A549 (cell line): ENCODE measurements around the gene GOLPH3. TPM values are rescaled to one million over a fixed set of nuclear protein-coding genes. Genes with fewer than 3 reads are reported as not detected.

ENCODE experiments used
- ATAC-seq, 2 experiments: fragments of 200-7000 bp in 1 of 2; fragments of >200 bp in 1 of 2; cut with Nextera tagmentation in 1 of 2; cut with Tn5 transposase in 1 of 2; 3 replicates each; pipeline versions ENCODE4 v1.8.0 to v1.9.1; 2018 to 2020; ENCODE audit warnings: mild to moderate bottlenecking in 1 of 2, moderate library complexity in 1 of 2
- CTCF ChIA-PET: fragments of 300-600 bp; sonication (Branson Sonifier 250); formaldehyde crosslinking; extraction: SDS; loops from one replicate; lab custom pipeline; 2021; ENCODE audit warnings: antibody characterized with exemption, inconsistent platforms; lab: Yijun Ruan, JAX
- POLR2A ChIA-PET: fragments of 350-600 bp; formaldehyde crosslinking; extraction: SDS; loops from one replicate; lab custom pipeline; 2021; ENCODE audit warnings: antibody characterized with exemption, inconsistent platforms; lab: Yijun Ruan, JAX
- DNase-seq, 2 experiments: peaks; one replicate each; pipeline versions ENCODE4 v3.0.0 to v3.0.0-alpha.2; 2011 to 2016; ENCODE audit warnings: low read depth in 1 of 2, low spot score in 1 of 2
- FAIRE-seq: peaks from 2 replicates; lab custom pipeline; 2011; peaks lifted over from hg19 to GRCh38; lab: Jason Lieb, UNC
- H3K27ac ChIP-seq, 2 experiments: fragments of >200 bp; sonication (Bioruptor Twin); formaldehyde crosslinking; 3 replicates each; pipeline ENCODE4 v1.5.1; 2016 to 2017
- H3K4me1 ChIP-seq: fragments of >200 bp; sonication (Bioruptor Twin); formaldehyde crosslinking; 3 replicates; pipeline ENCODE4 v1.6.1; 2016
- H3K4me2 ChIP-seq: fragments of >200 bp; sonication (Bioruptor Twin); formaldehyde crosslinking; 3 replicates; pipeline ENCODE4 v1.6.1; 2016
- H3K4me3 ChIP-seq: fragments of >200 bp; sonication (Bioruptor Twin); formaldehyde crosslinking; 3 replicates; pipeline ENCODE4 v1.5.1; 2016
- H3K9me3 ChIP-seq: fragments of >200 bp; sonication (Bioruptor Twin); formaldehyde crosslinking; 3 replicates; pipeline ENCODE4 v1.6.1; 2016
- ATOH8 ChIP-seq: fragments of 250-450 bp; sonication (Bioruptor Pico); IDR thresholded peaks from 2 replicates; pipeline ENCODE4 v1.5.0; 2020; ENCODE audit warnings: low read depth, mild to moderate bottlenecking, moderate library complexity
- CBX8 ChIP-seq: fragments of 200-600 bp; sonication (generic); IDR thresholded peaks from 2 replicates; pipeline ENCODE4 v1.6.1; 2016
- CEBPB ChIP-seq, 2 experiments: fragments of >200 bp in 1 of 2; sonication (Bioruptor Twin) in 1 of 2; formaldehyde crosslinking in 1 of 2; IDR thresholded peaks; 2 replicates each; pipeline ENCODE4 v1.6.1; 2012 to 2016
- ESRRA ChIP-seq: fragments of 150-350 bp; IDR thresholded peaks from 2 replicates; pipeline ENCODE4 v1.6.1; 2014; ENCODE audit warnings: mild to moderate bottlenecking, low read length, borderline replicate concordance
- FOXS1 ChIP-seq: fragments of 250-450 bp; sonication (Bioruptor Pico); IDR thresholded peaks from 2 replicates; pipeline ENCODE4 v1.5.0; 2020; ENCODE audit warnings: mild to moderate bottlenecking, moderate library complexity
- GATA3 ChIP-seq: IDR thresholded peaks from 2 replicates; pipeline ENCODE4 v1.6.1; 2012; ENCODE audit warnings: borderline replicate concordance
- HEYL ChIP-seq: fragments of 250-450 bp; sonication (Bioruptor Pico); IDR thresholded peaks from 2 replicates; pipeline ENCODE4 v1.8.0; 2021; ENCODE audit warnings: mild to moderate bottlenecking, moderate library complexity
- JUN ChIP-seq, 2 experiments: fragments of >200 bp; sonication (Bioruptor Twin); formaldehyde crosslinking; IDR thresholded peaks; 2 replicates in 1 of 2; 3 replicates in 1 of 2; pipeline ENCODE4 v1.6.1; 2016 to 2017
- PBX3 ChIP-seq: IDR thresholded peaks from 2 replicates; pipeline ENCODE4 v1.6.1; 2012
- RAD21 ChIP-seq, 2 experiments: fragments of >200 bp in 1 of 2; sonication (Bioruptor Twin) in 1 of 2; formaldehyde crosslinking in 1 of 2; IDR thresholded peaks in 1 of 2; conservative IDR thresholded peaks in 1 of 2; 2 replicates in 1 of 2; 3 replicates in 1 of 2; pipeline ENCODE4 v1.6.1; 2012 to 2018; ENCODE audit warnings: inconsistent platforms in 1 of 2
- SMC3 ChIP-seq: fragments of >200 bp; sonication (Bioruptor Twin); formaldehyde crosslinking; IDR thresholded peaks from 3 replicates; pipeline ENCODE4 v1.6.1; 2018; ENCODE audit warnings: inconsistent platforms
- ZSCAN20 ChIP-seq: fragments of 250-450 bp; sonication (Bioruptor Pico); IDR thresholded peaks from 2 replicates; pipeline ENCODE4 v1.8.0; 2022; ENCODE audit warnings: mild to moderate bottlenecking, moderate library complexity
- WGBS: methylation state at CpG from one replicate; pipeline ENCODE4 v1.1.6; 2017; ENCODE audit errors: missing lambda C conversion rate; 5-methylcytosine and 5-hydroxymethylcytosine counted together
- polyA plus RNA-seq, 4 experiments: library from polyadenylated mRNA; depleted of rRNA in 3 of 4; stranded (reverse); fragments of >200 nt; fragmentation: RNase III in 1 of 4; extraction: RNeasy Plus Mini Kit Qiagen cat#74134 plus additional on column Dnase treatment in 1 of 4; gene quantifications; 2 replicates in 3 of 4; 3 replicates in 1 of 4; pipeline ENCODE4 v1.2.3, GENCODE V29; 2011 to 2017
- TF ChIP-seq, protein P1 (sequence below): fragments of 200-600 bp; sonication (generic); IDR thresholded peaks from 2 replicates; pipeline ENCODE4 v1.6.1; 2016; ENCODE audit warnings: antibody characterized with exemption, mild to moderate bottlenecking, moderate library complexity
- TF ChIP-seq, protein P2 (sequence below): fragments of >200 bp; sonication (Bioruptor Twin); formaldehyde crosslinking; IDR thresholded peaks from 3 replicates; pipeline ENCODE4 v1.6.1; 2016
- TF ChIP-seq, protein P3 (sequence below): fragments of 250-450 bp; sonication (Bioruptor Pico); IDR thresholded peaks from 2 replicates; pipeline ENCODE4 v1.5.0; 2021; ENCODE audit warnings: mild to moderate bottlenecking, moderate library complexity, borderline replicate concordance
- TF ChIP-seq, protein P4 (sequence below): fragments of >200 bp; sonication (Bioruptor Twin); formaldehyde crosslinking; IDR thresholded peaks from 3 replicates; pipeline ENCODE4 v1.5.1; 2016

The GOLPH3 gene
- polyA plus RNA-seq, 2 of the 4 experiments (the other 2 are of a cell fraction), result 57.8 to 78.7 TPM

- H3K4me1 ChIP-seq, result 0 out of 3 replicates have a peak, but pooled peaks cover 3% of the 10 kb centered on the region
- H3K4me3 ChIP-seq, result no peak overlapping the region
- POLR2A ChIA-PET, result no interaction called here
- CTCF ChIA-PET, result interaction anchor here (0.7 kb wide), 1 partner anchor 13 kb away, joined by 9 read pairs; no protein-coding TSS in a partner anchor
- FAIRE-seq, result no peak
- no peak overlapping the region for H3K4me2 ChIP-seq
- no peaks in the 10 kb centered on the region for H3K9me3 ChIP-seq
- ATAC-seq, result no peak
- H3K27ac ChIP-seq, result no peak overlapping the region
- DNase-seq, result no peak
- 76% methylated on average over 5 of the region's 5 CpGs for whole genome bisulfite sequencing
- TF ChIP-seq CEBPB (IDR thresholded peaks at IDR 0.05) (no peak), JUN (IDR thresholded peaks at IDR 0.05) (no peak), HEYL (CRISPR knock-in tag) (no peak), PBX3 (no peak), FOXS1 (CRISPR knock-in tag) (no peak), ESRRA (no peak), GATA3 (no peak), SMC3 (no peak), ZSCAN20 (CRISPR knock-in tag) (no peak), ATOH8 (no peak)
- TF ChIP-seq, protein P1, sequence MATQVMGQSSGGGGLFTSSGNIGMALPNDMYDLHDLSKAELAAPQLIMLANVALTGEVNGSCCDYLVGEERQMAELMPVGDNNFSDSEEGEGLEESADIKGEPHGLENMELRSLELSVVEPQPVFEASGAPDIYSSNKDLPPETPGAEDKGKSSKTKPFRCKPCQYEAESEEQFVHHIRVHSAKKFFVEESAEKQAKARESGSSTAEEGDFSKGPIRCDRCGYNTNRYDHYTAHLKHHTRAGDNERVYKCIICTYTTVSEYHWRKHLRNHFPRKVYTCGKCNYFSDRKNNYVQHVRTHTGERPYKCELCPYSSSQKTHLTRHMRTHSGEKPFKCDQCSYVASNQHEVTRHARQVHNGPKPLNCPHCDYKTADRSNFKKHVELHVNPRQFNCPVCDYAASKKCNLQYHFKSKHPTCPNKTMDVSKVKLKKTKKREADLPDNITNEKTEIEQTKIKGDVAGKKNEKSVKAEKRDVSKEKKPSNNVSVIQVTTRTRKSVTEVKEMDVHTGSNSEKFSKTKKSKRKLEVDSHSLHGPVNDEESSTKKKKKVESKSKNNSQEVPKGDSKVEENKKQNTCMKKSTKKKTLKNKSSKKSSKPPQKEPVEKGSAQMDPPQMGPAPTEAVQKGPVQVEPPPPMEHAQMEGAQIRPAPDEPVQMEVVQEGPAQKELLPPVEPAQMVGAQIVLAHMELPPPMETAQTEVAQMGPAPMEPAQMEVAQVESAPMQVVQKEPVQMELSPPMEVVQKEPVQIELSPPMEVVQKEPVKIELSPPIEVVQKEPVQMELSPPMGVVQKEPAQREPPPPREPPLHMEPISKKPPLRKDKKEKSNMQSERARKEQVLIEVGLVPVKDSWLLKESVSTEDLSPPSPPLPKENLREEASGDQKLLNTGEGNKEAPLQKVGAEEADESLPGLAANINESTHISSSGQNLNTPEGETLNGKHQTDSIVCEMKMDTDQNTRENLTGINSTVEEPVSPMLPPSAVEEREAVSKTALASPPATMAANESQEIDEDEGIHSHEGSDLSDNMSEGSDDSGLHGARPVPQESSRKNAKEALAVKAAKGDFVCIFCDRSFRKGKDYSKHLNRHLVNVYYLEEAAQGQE, result no peak
- TF ChIP-seq, protein P2, sequence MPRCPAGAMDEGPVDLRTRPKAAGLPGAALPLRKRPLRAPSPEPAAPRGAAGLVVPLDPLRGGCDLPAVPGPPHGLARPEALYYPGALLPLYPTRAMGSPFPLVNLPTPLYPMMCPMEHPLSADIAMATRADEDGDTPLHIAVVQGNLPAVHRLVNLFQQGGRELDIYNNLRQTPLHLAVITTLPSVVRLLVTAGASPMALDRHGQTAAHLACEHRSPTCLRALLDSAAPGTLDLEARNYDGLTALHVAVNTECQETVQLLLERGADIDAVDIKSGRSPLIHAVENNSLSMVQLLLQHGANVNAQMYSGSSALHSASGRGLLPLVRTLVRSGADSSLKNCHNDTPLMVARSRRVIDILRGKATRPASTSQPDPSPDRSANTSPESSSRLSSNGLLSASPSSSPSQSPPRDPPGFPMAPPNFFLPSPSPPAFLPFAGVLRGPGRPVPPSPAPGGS, result no peak
- TF ChIP-seq, protein P3, sequence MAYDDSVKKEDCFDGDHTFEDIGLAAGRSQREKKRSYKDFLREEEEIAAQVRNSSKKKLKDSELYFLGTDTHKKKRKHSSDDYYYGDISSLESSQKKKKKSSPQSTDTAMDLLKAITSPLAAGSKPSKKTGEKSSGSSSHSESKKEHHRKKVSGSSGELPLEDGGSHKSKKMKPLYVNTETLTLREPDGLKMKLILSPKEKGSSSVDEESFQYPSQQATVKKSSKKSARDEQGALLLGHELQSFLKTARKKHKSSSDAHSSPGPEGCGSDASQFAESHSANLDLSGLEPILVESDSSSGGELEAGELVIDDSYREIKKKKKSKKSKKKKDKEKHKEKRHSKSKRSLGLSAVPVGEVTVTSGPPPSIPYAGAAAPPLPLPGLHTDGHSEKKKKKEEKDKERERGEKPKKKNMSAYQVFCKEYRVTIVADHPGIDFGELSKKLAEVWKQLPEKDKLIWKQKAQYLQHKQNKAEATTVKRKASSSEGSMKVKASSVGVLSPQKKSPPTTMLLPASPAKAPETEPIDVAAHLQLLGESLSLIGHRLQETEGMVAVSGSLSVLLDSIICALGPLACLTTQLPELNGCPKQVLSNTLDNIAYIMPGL, result no peak
- TF ChIP-seq, all 56 proteins: peak for 0
Observed at GRCh38 chr5:32094691-32095090, 79.4 kb downstream of the GOLPH3 start.

DNA sequence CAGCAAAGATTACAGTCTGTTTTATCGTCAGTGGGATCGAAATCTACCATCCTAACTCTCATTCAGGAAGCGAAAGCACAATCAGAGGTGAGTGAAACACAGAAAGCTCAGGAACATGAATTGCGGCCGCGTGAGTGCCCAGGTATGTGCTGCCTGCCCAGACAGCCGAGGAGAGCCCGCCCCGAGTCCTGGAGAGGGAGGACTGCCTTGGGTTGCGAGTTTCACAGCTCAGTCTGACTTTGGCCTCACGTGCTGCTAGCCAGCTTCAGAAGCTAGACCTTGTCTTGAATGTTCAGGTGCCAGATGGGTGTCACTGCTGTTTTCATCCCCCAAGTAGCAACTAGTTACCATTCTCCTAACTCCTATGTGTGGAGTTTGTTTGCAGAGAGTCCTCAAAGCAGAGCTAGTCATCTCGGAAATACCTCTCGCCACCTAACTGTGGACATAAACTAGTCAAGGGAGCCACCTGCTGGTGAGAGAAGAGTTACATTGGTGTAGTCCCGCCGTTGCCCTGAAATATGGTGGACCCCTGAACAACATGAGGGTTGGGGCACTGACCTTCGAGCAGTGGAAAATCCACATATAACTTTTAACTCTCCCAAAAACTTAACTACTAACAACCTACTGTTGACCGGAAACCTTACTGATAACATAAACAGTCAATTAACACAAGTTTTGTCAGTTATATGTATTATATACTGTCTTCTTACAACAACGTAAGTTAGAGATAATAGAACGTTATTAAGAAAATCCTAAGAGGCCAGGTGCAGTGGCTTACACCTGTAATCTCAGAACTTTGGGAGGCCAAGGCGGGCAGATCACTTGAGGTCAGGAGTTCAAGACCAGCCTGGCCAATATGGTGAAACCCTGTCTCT is 80.9 kb downstream of the GOLPH3 start:
- 41% methylated on average over 20 of the region's 20 CpGs for WGBS
- H3K27ac ChIP-seq, result no peak overlapping the region
- FAIRE-seq (no peak), ATAC-seq (peak; percentile 96), DNase-seq (peak; percentile 77 to 78)
- CTCF ChIA-PET, result interaction anchor here (0.6 to 5.4 kb wide), 59 partner anchors 8 to 550 kb away, joined by 3 to 53 read pairs (median 3); partner anchors contain the start of gene PDZD2
- POLR2A ChIA-PET, result interaction anchor here (0.5 to 0.6 kb wide), 2 partner anchors 14 to 497 kb away, joined by 3 to 4 read pairs; no protein-coding TSS in a partner anchor
- no peak overlapping the region for H3K4me3 ChIP-seq
- peak overlapping the region; percentile 49 for H3K4me2 ChIP-seq
- H3K4me1 ChIP-seq, result 0 out of 3 replicates have a peak, but pooled peaks cover 3% of the 10 kb centered on the region
- no peaks in the 10 kb centered on the region for H3K9me3 ChIP-seq
- TF ChIP-seq, protein P4, sequence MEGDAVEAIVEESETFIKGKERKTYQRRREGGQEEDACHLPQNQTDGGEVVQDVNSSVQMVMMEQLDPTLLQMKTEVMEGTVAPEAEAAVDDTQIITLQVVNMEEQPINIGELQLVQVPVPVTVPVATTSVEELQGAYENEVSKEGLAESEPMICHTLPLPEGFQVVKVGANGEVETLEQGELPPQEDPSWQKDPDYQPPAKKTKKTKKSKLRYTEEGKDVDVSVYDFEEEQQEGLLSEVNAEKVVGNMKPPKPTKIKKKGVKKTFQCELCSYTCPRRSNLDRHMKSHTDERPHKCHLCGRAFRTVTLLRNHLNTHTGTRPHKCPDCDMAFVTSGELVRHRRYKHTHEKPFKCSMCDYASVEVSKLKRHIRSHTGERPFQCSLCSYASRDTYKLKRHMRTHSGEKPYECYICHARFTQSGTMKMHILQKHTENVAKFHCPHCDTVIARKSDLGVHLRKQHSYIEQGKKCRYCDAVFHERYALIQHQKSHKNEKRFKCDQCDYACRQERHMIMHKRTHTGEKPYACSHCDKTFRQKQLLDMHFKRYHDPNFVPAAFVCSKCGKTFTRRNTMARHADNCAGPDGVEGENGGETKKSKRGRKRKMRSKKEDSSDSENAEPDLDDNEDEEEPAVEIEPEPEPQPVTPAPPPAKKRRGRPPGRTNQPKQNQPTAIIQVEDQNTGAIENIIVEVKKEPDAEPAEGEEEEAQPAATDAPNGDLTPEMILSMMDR, result peak; percentile 88
- TF ChIP-seq CBX8 (no peak), RAD21 (conservative IDR thresholded peaks at IDR 0.05 in 1 of 2, IDR thresholded peaks at IDR 0.05 in 1 of 2) (peak; percentile 90 to 94), CEBPB (IDR thresholded peaks at IDR 0.05) (no peak), SMC3 (peak; percentile 91)
